Measurements from ENCODE around the gene PRKAG2.
A peak's percentile ranks its signal among the peaks of the same experiment; 100 is the strongest.

PRKAG2 gene

DNA sequence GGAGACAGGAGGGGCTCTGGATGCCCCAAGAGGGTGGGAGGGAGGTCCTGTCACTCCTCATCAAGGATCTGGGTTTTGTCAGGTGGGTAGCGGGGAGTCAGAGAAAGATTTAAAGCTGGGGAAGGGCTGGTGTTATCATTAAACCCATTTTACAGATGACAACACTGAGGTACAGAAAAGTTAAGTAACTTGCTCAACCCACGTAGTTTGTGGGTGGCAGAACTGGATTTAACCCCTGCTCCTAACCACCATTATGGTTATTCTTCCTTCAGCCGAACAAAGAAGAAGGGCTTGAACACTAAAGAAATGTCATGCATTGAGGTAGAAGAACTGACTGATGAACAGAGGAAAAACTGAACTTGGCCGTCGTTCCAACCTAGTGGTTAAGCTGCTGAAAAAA, 24.9 kb upstream of the PRKAG2 start:
- no peaks in the 10 kb centered on the region for H3K9me3 ChIP-seq (ENCODE audit: control insufficient read depth in 1 of 2, low read length in 2 of 2)
- H3K36me3 ChIP-seq (ENCODE audit: control insufficient read depth in 1 of 2, insufficient read depth in 2 of 2, low read length in 2 of 2), result no peaks in the 10 kb centered on the region
- no peak overlapping the region for H3K4me3 ChIP-seq (ENCODE audit: low read depth in 1 of 2, low read length in 2 of 2)
- peaks cover 5 to 9% of the 10 kb centered on the region in 2 donors for H3K4me1 ChIP-seq (ENCODE audit: control insufficient read depth in 1 of 2, insufficient read depth in 2 of 2, low read length in 2 of 2)
- H3K27me3 ChIP-seq (ENCODE audit: control insufficient read depth in 1 of 2, insufficient read depth in 2 of 2, low read length in 2 of 2), result peaks cover 0 to 6% of the 10 kb centered on the region in 2 donors
- H3K27ac ChIP-seq (ENCODE audit: low read depth, low read length), result no peak overlapping the region
- no peak overlapping the region for H3K9ac ChIP-seq (ENCODE audit: low read depth in 1 of 2, low read length in 2 of 2)

DNA sequence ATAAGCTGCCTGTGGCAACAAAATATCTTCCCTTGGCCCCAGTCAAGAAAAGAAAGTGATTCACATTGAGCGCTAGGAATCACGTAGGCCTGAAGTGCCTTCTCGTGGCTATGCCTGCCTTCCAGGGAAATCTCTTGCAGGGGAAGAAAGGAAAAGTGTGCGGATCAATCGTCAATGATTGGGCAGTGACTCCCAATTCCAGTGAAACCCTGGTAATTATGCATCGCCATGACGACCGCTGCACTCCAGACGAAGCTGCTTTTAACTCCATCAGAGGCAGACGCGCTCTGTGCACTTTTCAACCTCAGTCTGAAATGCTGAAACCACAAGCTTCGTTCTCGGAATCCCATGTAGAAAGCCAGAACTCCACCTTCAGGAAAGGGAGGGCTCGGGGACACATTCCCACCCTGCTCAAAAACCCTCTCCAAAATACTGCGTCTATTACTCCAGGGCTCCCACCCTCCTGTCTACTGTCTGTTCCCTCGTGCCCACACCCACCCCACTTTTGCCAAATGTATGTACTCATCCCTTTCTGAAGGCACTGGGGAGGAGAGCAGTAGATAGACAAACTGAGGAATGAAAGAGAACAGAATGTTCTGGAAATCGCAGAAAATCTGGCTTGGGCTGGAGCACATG, 24.2 kb upstream of the PRKAG2 start:
- Histone ChIP-seq H3K4me3 (ENCODE audit: low read depth in 1 of 2, low read length in 2 of 2) (no peak overlapping the region), H3K27ac (ENCODE audit: low read depth, low read length) (no peak overlapping the region), H3K4me1 (ENCODE audit: control insufficient read depth in 1 of 2, insufficient read depth in 2 of 2, low read length in 2 of 2) (peaks cover 12 to 16% of the 10 kb centered on the region in 2 donors), H3K36me3 (ENCODE audit: control insufficient read depth in 1 of 2, insufficient read depth in 2 of 2, low read length in 2 of 2) (no peaks in the 10 kb centered on the region), H3K27me3 (ENCODE audit: control insufficient read depth in 1 of 2, insufficient read depth in 2 of 2, low read length in 2 of 2) (peaks cover 0 to 6% of the 10 kb centered on the region in 2 donors), H3K9me3 (ENCODE audit: control insufficient read depth in 1 of 2, low read length in 2 of 2) (no peaks in the 10 kb centered on the region), H3K9ac (ENCODE audit: low read depth in 1 of 2, low read length in 2 of 2) (no peak overlapping the region)

- H3K9me3 ChIP-seq (ENCODE audit: control insufficient read depth in 1 of 2, low read length in 2 of 2), result no peaks in the 10 kb centered on the region
- H3K9ac ChIP-seq (ENCODE audit: low read depth in 1 of 2, low read length in 2 of 2), result no peak overlapping the region
- no peaks in the 10 kb centered on the region for H3K36me3 ChIP-seq (ENCODE audit: control insufficient read depth in 1 of 2, insufficient read depth in 2 of 2, low read length in 2 of 2)
- H3K27me3 ChIP-seq (ENCODE audit: control insufficient read depth in 1 of 2, insufficient read depth in 2 of 2, low read length in 2 of 2), result peaks cover 0 to 6% of the 10 kb centered on the region in 2 donors
- H3K4me3 ChIP-seq (ENCODE audit: low read depth in 1 of 2, low read length in 2 of 2), result no peak overlapping the region
- H3K4me1 ChIP-seq (ENCODE audit: control insufficient read depth in 1 of 2, insufficient read depth in 2 of 2, low read length in 2 of 2), result peaks cover 15 to 21% of the 10 kb centered on the region in 2 donors
- H3K27ac ChIP-seq (ENCODE audit: low read depth, low read length), result no peak overlapping the region
Observed at GRCh38 chr7:151900591-151900985, 23.7 kb upstream of the PRKAG2 start.

GRCh38 chr7:151899513-151900360, 22.8 kb upstream of the PRKAG2 start:
- Histone ChIP-seq H3K4me3 (ENCODE audit: low read depth in 1 of 2, low read length in 2 of 2) (no peak overlapping the region), H3K9me3 (ENCODE audit: control insufficient read depth in 1 of 2, low read length in 2 of 2) (no peaks in the 10 kb centered on the region), H3K9ac (ENCODE audit: low read depth in 1 of 2, low read length in 2 of 2) (no peak overlapping the region), H3K27ac (ENCODE audit: low read depth, low read length) (no peak overlapping the region), H3K4me1 (ENCODE audit: control insufficient read depth in 1 of 2, insufficient read depth in 2 of 2, low read length in 2 of 2) (peaks cover 21 to 28% of the 10 kb centered on the region in 2 donors), H3K36me3 (ENCODE audit: control insufficient read depth in 1 of 2, insufficient read depth in 2 of 2, low read length in 2 of 2) (no peaks in the 10 kb centered on the region), H3K27me3 (ENCODE audit: control insufficient read depth in 1 of 2, insufficient read depth in 2 of 2, low read length in 2 of 2) (peaks cover 0 to 3% of the 10 kb centered on the region in 2 donors)

DNA sequence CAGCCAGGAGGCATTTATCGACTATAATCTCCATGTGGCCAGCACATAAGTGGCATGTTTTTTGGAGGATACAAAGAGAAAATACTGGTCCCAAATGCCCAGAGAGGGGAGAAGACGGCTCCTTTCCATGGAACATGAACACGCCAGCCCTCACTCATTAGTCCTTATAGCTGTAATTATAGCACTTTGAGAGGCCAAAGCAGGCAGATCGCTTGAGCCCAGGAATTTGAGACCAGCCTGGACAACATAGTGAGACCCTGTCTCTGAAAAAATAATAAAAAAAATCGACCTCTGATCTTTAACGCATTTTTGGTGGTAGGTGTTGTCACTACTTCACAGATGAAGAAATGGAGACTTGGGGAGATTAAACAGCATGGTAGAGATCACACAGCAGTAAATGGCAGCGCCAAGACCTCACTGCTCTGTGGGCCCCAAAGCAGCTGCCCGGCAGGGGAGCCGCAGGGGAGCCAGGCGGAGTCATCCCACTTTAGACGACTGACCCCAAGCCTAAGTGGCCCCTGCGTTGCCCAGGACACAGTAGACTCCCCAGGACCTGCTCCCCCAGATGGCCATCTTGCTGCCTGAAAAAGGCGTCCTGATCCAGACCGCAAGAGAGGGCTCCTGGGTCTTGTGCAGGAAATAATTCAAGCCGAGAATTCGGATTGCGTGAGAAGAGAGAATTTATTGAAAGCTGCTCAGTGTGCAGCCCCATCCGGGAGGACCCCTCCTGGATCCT, 21.2 kb upstream of the PRKAG2 start:
- Histone ChIP-seq H3K4me1 (ENCODE audit: control insufficient read depth in 1 of 2, insufficient read depth in 2 of 2, low read length in 2 of 2) (peaks cover 32 to 40% of the 10 kb centered on the region in 2 donors), H3K27ac (ENCODE audit: low read depth, low read length) (no peak overlapping the region), H3K27me3 (ENCODE audit: control insufficient read depth in 1 of 2, insufficient read depth in 2 of 2, low read length in 2 of 2) (peaks cover 0 to 3% of the 10 kb centered on the region in 2 donors)

GRCh38 chr7:151897161-151897731, 20.3 kb upstream of the PRKAG2 start:
- peaks cover 0 to 3% of the 10 kb centered on the region in 2 donors for H3K27me3 ChIP-seq (ENCODE audit: control insufficient read depth in 1 of 2, insufficient read depth in 2 of 2, low read length in 2 of 2)
- peak overlapping the region in 1 of 2 donors; percentile 26 for H3K9ac ChIP-seq (ENCODE audit: low read depth in 1 of 2, low read length in 2 of 2)
- no peaks in the 10 kb centered on the region for H3K36me3 ChIP-seq (ENCODE audit: control insufficient read depth in 1 of 2, insufficient read depth in 2 of 2, low read length in 2 of 2)
- H3K27ac ChIP-seq (ENCODE audit: low read depth, low read length), result no peak overlapping the region
- H3K4me3 ChIP-seq (ENCODE audit: low read depth in 1 of 2, low read length in 2 of 2), result peak overlapping the region in 1 of 2 donors; percentile 33
- H3K4me1 ChIP-seq (ENCODE audit: control insufficient read depth in 1 of 2, insufficient read depth in 2 of 2, low read length in 2 of 2), result peaks cover 32 to 42% of the 10 kb centered on the region in 2 donors
- H3K9me3 ChIP-seq (ENCODE audit: control insufficient read depth in 1 of 2, low read length in 2 of 2), result no peaks in the 10 kb centered on the region

More for the DNA sequence above, 21.2 kb upstream of the PRKAG2 start:
- no peak overlapping the region for H3K4me3 ChIP-seq (ENCODE audit: low read depth in 1 of 2, low read length in 2 of 2)
- no peaks in the 10 kb centered on the region for H3K9me3 ChIP-seq (ENCODE audit: control insufficient read depth in 1 of 2, low read length in 2 of 2)
- H3K36me3 ChIP-seq (ENCODE audit: control insufficient read depth in 1 of 2, insufficient read depth in 2 of 2, low read length in 2 of 2), result no peaks in the 10 kb centered on the region
- H3K9ac ChIP-seq (ENCODE audit: low read depth in 1 of 2, low read length in 2 of 2), result no peak overlapping the region

DNA sequence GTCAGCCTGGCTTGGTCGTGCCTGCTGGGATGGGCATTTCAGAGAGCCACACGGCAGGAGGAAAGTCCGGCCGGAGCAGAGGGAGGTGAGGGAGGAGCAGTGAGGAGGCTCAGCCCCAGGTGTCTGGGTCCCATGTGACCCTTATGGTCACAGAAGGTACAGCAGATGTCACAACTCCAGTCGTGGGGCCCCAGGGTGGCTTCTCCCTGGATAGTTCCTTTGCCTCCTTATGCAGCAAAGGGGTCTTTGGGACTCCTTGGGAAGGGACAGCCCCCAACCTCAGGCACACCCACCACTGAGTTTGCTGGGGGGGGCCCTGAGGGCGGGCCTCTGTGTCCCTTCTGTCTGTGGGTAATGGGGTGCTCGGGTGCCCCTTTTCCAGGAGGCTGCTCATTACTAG, 19.6 kb upstream of the PRKAG2 start:
- Histone ChIP-seq H3K9ac (ENCODE audit: low read depth in 1 of 2, low read length in 2 of 2) (no peak overlapping the region), H3K9me3 (ENCODE audit: control insufficient read depth in 1 of 2, low read length in 2 of 2) (no peaks in the 10 kb centered on the region), H3K4me3 (ENCODE audit: low read depth in 1 of 2, low read length in 2 of 2) (no peak overlapping the region), H3K27ac (ENCODE audit: low read depth, low read length) (no peak overlapping the region), H3K27me3 (ENCODE audit: control insufficient read depth in 1 of 2, insufficient read depth in 2 of 2, low read length in 2 of 2) (peaks cover 0 to 3% of the 10 kb centered on the region in 2 donors), H3K36me3 (ENCODE audit: control insufficient read depth in 1 of 2, insufficient read depth in 2 of 2, low read length in 2 of 2) (no peaks in the 10 kb centered on the region), H3K4me1 (ENCODE audit: control insufficient read depth in 1 of 2, insufficient read depth in 2 of 2, low read length in 2 of 2) (peaks cover 37 to 49% of the 10 kb centered on the region in 2 donors)

- no peaks in the 10 kb centered on the region for H3K36me3 ChIP-seq (ENCODE audit: control insufficient read depth in 1 of 2, insufficient read depth in 2 of 2, low read length in 2 of 2)
- H3K4me1 ChIP-seq (ENCODE audit: control insufficient read depth in 1 of 2, insufficient read depth in 2 of 2, low read length in 2 of 2), result peaks cover 41 to 53% of the 10 kb centered on the region in 2 donors
- no peak overlapping the region for H3K4me3 ChIP-seq (ENCODE audit: low read depth in 1 of 2, low read length in 2 of 2)
- H3K27ac ChIP-seq (ENCODE audit: low read depth, low read length), result no peak overlapping the region
- H3K9me3 ChIP-seq (ENCODE audit: control insufficient read depth in 1 of 2, low read length in 2 of 2), result no peaks in the 10 kb centered on the region
- H3K9ac ChIP-seq (ENCODE audit: low read depth in 1 of 2, low read length in 2 of 2), result no peak overlapping the region
- peaks cover 0 to 2% of the 10 kb centered on the region in 2 donors for H3K27me3 ChIP-seq (ENCODE audit: control insufficient read depth in 1 of 2, insufficient read depth in 2 of 2, low read length in 2 of 2)
Observed at GRCh38 chr7:151896086-151896485, 19.2 kb upstream of the PRKAG2 start.

GRCh38 chr7:151895631-151896031, 18.7 kb upstream of the PRKAG2 start:
- H3K9ac ChIP-seq (ENCODE audit: low read depth in 1 of 2, low read length in 2 of 2), result no peak overlapping the region

More at GRCh38 chr7:151895631-151896031, 18.7 kb upstream of the PRKAG2 start:
- H3K4me3 ChIP-seq (ENCODE audit: low read depth in 1 of 2, low read length in 2 of 2), result no peak overlapping the region
- no peaks in the 10 kb centered on the region for H3K27me3 ChIP-seq (ENCODE audit: control insufficient read depth in 1 of 2, insufficient read depth in 2 of 2, low read length in 2 of 2)
- no peaks in the 10 kb centered on the region for H3K9me3 ChIP-seq (ENCODE audit: control insufficient read depth in 1 of 2, low read length in 2 of 2)
- no peaks in the 10 kb centered on the region for H3K36me3 ChIP-seq (ENCODE audit: control insufficient read depth in 1 of 2, insufficient read depth in 2 of 2, low read length in 2 of 2)
- H3K27ac ChIP-seq (ENCODE audit: low read depth, low read length), result no peak overlapping the region
- H3K4me1 ChIP-seq (ENCODE audit: control insufficient read depth in 1 of 2, insufficient read depth in 2 of 2, low read length in 2 of 2), result peaks cover 45 to 57% of the 10 kb centered on the region in 2 donors

All from duodenal mucosa (tissue), 2 donors.